IMR-90 (cell line): ENCODE data around the gene CACNG8. TPM values are rescaled to one million over a fixed set of nuclear protein-coding genes. Genes with fewer than 3 reads are reported as not detected.

Experiments used
- ATAC-seq: fragments of 200-7000 bp; cut with Tn5 transposase; 2 replicates; pipeline ENCODE4 v1.9.1; 2020; ENCODE audit warnings: low read depth, mild to moderate bottlenecking, moderate library complexity
- BruUV-seq: library from RNA; stranded (reverse); fragments of 400-500 nt; replicated peaks from 2 replicates; lab custom pipeline; 2021; lab: Mats Ljungman, UMichigan
- CTCF ChIA-PET: fragments of 300-600 bp; formaldehyde crosslinking; extraction: SDS; loops from one replicate; lab custom pipeline; 2021; ENCODE audit warnings: antibody characterized with exemption; lab: Yijun Ruan, JAX
- POLR2A ChIA-PET: fragments of 300-600 bp; sonication (Branson Sonifier 250); formaldehyde crosslinking; loops from one replicate; lab custom pipeline; 2022; ENCODE audit warnings: antibody characterized with exemption; ENCODE audit not compliant: unreplicated experiment; lab: Charles Lee
- DNase-seq: peaks from one replicate; pipeline ENCODE4 v3.0.0; 2013
- H2AFZ ChIP-seq: replicated peaks from 2 replicates; pipeline ENCODE3; 2013; ENCODE audit warnings: low read length, mild to moderate bottlenecking; ENCODE audit not compliant: poor library complexity
- H2AK5ac ChIP-seq: 2 replicates; pipeline ENCODE4 v1.6.1; 2013; ENCODE audit warnings: low read depth, low read length, inconsistent platforms
- H2AK9ac ChIP-seq: replicated peaks from 2 replicates; pipeline ENCODE3; 2013; ENCODE audit warnings: mild to moderate bottlenecking, low read depth, low read length, moderate library complexity; ENCODE audit not compliant: poor library complexity
- H2BK120ac ChIP-seq: 2 replicates; pipeline ENCODE4 v1.6.1; 2013; ENCODE audit warnings: low read depth, low read length, inconsistent platforms
- H2BK15ac ChIP-seq: 3 replicates; pipeline ENCODE4 v1.6.1; 2013; ENCODE audit warnings: low read depth, low read length, inconsistent platforms
- H2BK20ac ChIP-seq: 2 replicates; pipeline ENCODE4 v1.6.1; 2013; ENCODE audit warnings: low read depth, mild to moderate bottlenecking, inconsistent platforms, low read length, moderate library complexity
- H2BK5ac ChIP-seq: 2 replicates; pipeline ENCODE4 v1.6.1; 2013; ENCODE audit warnings: mild to moderate bottlenecking, low read depth, low read length, inconsistent platforms; ENCODE audit not compliant: poor library complexity, severe bottlenecking
- H3K14ac ChIP-seq: replicated peaks from 2 replicates; pipeline ENCODE4 v1.6.1; 2013; ENCODE audit warnings: low read depth, low read length, inconsistent platforms
- H3K18ac ChIP-seq: 2 replicates; pipeline ENCODE4 v1.6.1; 2013; ENCODE audit warnings: low read depth, low read length, control low read depth
- H3K23ac ChIP-seq: 2 replicates; pipeline ENCODE4 v1.6.1; 2013; ENCODE audit warnings: low read depth, low read length, inconsistent platforms
- H3K27ac ChIP-seq: 2 replicates; pipeline ENCODE4 v1.5.1; 2013; ENCODE audit warnings: mild to moderate bottlenecking, control low read depth, low read length; ENCODE audit not compliant: insufficient read depth
- H3K27me3 ChIP-seq: 2 replicates; pipeline ENCODE4 v1.6.1; 2013; ENCODE audit warnings: low read length; ENCODE audit not compliant: control insufficient read depth, insufficient read depth
- H3K36me3 ChIP-seq: 2 replicates; pipeline ENCODE4 v1.6.1; 2013; ENCODE audit warnings: low read length, mixed read lengths; ENCODE audit not compliant: control insufficient read depth, insufficient read depth
- H3K4ac ChIP-seq: 2 replicates; pipeline ENCODE4 v1.6.1; 2013; ENCODE audit warnings: low read depth, low read length, inconsistent platforms
- H3K4me1 ChIP-seq: 2 replicates; pipeline ENCODE4 v1.6.1; 2013; ENCODE audit warnings: low read length, mixed read lengths; ENCODE audit not compliant: control insufficient read depth, insufficient read depth
- H3K4me2 ChIP-seq: 2 replicates; pipeline ENCODE4 v1.6.1; 2013; ENCODE audit warnings: low read depth, mild to moderate bottlenecking, control low read depth, low read length, moderate library complexity
- H3K4me3 ChIP-seq: 2 replicates; pipeline ENCODE4 v1.5.1; 2013; ENCODE audit warnings: low read depth, mild to moderate bottlenecking, control low read depth, low read length, moderate library complexity; ENCODE audit not compliant: insufficient read depth
- H3K56ac ChIP-seq: 2 replicates; pipeline ENCODE4 v1.6.1; 2013; ENCODE audit warnings: low read length, inconsistent platforms; ENCODE audit not compliant: insufficient read depth; ENCODE audit errors: extremely low read depth
- H3K79me1 ChIP-seq, 2 experiments: 2 replicates each; pipeline ENCODE4 v1.6.1; 2013; ENCODE audit warnings: low read length in 2 of 2, inconsistent platforms in 1 of 2, low read depth in 1 of 2
- H3K9ac ChIP-seq: 2 replicates; pipeline ENCODE4 v1.6.1; 2013; ENCODE audit warnings: low read depth, low read length, control low read depth
- H3K9me1 ChIP-seq: 2 replicates; pipeline ENCODE4 v1.6.1; 2013; ENCODE audit warnings: low read length, inconsistent platforms; ENCODE audit not compliant: insufficient read depth
- H3K9me3 ChIP-seq: 2 replicates; pipeline ENCODE4 v1.6.1; 2013; ENCODE audit warnings: low read length; ENCODE audit not compliant: control insufficient read depth, insufficient read depth
- H4K20me1 ChIP-seq: 2 replicates; pipeline ENCODE4 v1.6.1; 2013; ENCODE audit warnings: low read length, inconsistent platforms; ENCODE audit not compliant: insufficient read depth
- H4K5ac ChIP-seq: 2 replicates; pipeline ENCODE4 v1.6.1; 2013; ENCODE audit warnings: mild to moderate bottlenecking, low read depth, low read length, control low read depth
- H4K8ac ChIP-seq, 2 experiments: 2 replicates each; pipeline ENCODE4 v1.6.1; 2013; ENCODE audit warnings: low read depth in 2 of 2, low read length in 2 of 2, control low read depth in 1 of 2, inconsistent platforms in 1 of 2
- H4K91ac ChIP-seq: 2 replicates; pipeline ENCODE4 v1.6.1; 2013; ENCODE audit warnings: low read depth, low read length, inconsistent platforms; ENCODE audit not compliant: insufficient read depth
- CEBPB ChIP-seq: IDR thresholded peaks from 2 replicates; pipeline ENCODE4 v1.6.1; 2012; ENCODE audit warnings: low read depth, low read length, improper control_type of control experiment
- MAFK ChIP-seq: IDR thresholded peaks from 2 replicates; pipeline ENCODE4 v1.6.1; 2012; ENCODE audit warnings: low read depth, low read length, improper control_type of control experiment
- POLR2A ChIP-seq: IDR thresholded peaks from 2 replicates; pipeline ENCODE4 v1.6.1; 2012; ENCODE audit warnings: mild to moderate bottlenecking, low read depth, low read length
- RCOR1 ChIP-seq: IDR thresholded peaks from 2 replicates; pipeline ENCODE4 v1.6.1; 2012; ENCODE audit warnings: mild to moderate bottlenecking, low read length, improper control_type of control experiment; ENCODE audit not compliant: insufficient replicate concordance
- RFX5 ChIP-seq: IDR thresholded peaks from 2 replicates; pipeline ENCODE4 v1.8.0; 2012; ENCODE audit warnings: low read depth, mild to moderate bottlenecking, low read length, moderate library complexity
- USF2 ChIP-seq: fragments of 150-350 bp; IDR thresholded peaks from 2 replicates; pipeline ENCODE4 v1.6.1; 2017; ENCODE audit warnings: mild to moderate bottlenecking, antibody characterized with exemption, low read length, low read depth
- WGBS, 2 experiments: methylation state at CpG; one replicate each; pipeline versions ENCODE4 v1.1.5 to v1.1.7; 2013; ENCODE audit warnings: missing lambda C conversion rate in 2 of 2; ENCODE audit not compliant: insufficient read length in 1 of 2; ENCODE audit errors: extremely low coverage in 2 of 2; 5-methylcytosine and 5-hydroxymethylcytosine counted together
- dilution Hi-C: fragments of 300-500 bp; cut with HindIII; formaldehyde crosslinking; loops from one replicate; pipeline ENCODE4 v1.14.3; 2018; ENCODE audit warnings: low sequenced_read_pairs; ENCODE audit not compliant: unreplicated experiment
- in situ Hi-C: fragments of 300-500 bp; cut with MboI; formaldehyde crosslinking; loops from 3 replicates; pipeline ENCODE4 v1.14.3; 2019; ENCODE audit warnings: low sequenced_read_pairs, inconsistent platforms, mixed read lengths
- intact Hi-C: fragments of 100-400 bp; cut with micrococcal nuclease; formaldehyde crosslinking; loops from 2 replicates; pipeline ENCODE4 v1.10.0; 2022
- polyA plus RNA-seq, 3 experiments: library from polyadenylated mRNA; depleted of rRNA; stranded (reverse); fragments of >200 nt; gene quantifications; 2 replicates each; pipeline ENCODE4 v1.2.3, GENCODE V29; 2012; ENCODE audit warnings: low replicate concordance in 1 of 3
- total RNA-seq: library from RNA; depleted of rRNA; stranded (reverse); fragments of >200 nt; gene quantifications from 2 replicates; pipeline ENCODE4 v1.2.3, GENCODE V29; 2012
- TF ChIP-seq, protein P1 (sequence below): conservative IDR thresholded peaks from 2 replicates; pipeline ENCODE4 v1.5.1; 2012; ENCODE audit warnings: mild to moderate bottlenecking, low read depth, low read length, improper control_type of control experiment

CACNG8 gene
- total and polyA plus RNA-seq, 2 of the 4 experiments (the other 2 are of a cell fraction) = 0.15 TPM; not detected in 1

GRCh38 chr19:53998223-53998622 is 35.5 kb downstream of the CACNG8 start:
- peaks cover 21% of the 10 kb centered on the region for H3K27me3 ChIP-seq
- H3K4me1 ChIP-seq = no peaks in the 10 kb centered on the region
- CTCF ChIA-PET = no interaction called here

More at GRCh38 chr19:53998223-53998622, 35.5 kb downstream of the CACNG8 start:
- Histone ChIP-seq H2BK120ac (no peak overlapping the region), H3K27ac (no peak overlapping the region), H3K14ac (no peak overlapping the region), H2BK20ac (no peak overlapping the region), H4K5ac (no peak overlapping the region), H3K79me1 (no peaks in the 10 kb centered on the region), H3K4ac (no peak overlapping the region), H4K8ac (no peak overlapping the region), H3K36me3 (no peaks in the 10 kb centered on the region), H4K91ac (no peak overlapping the region), H3K9me3 (no peaks in the 10 kb centered on the region; the same call in 1 of the 2 replicates), H2AK5ac (no peak overlapping the region), H3K9me1 (no peaks in the 10 kb centered on the region), H3K18ac (no peak overlapping the region), H3K4me2 (no peak overlapping the region), H4K20me1 (no peaks in the 10 kb centered on the region), H3K23ac (no peak overlapping the region), H2AK9ac (no peak overlapping the region), H3K4me3 (no peak overlapping the region), H2BK5ac (no peak overlapping the region), H2BK15ac (no peak overlapping the region), H2AFZ (no peak overlapping the region), H3K9ac (no peak overlapping the region), H3K56ac (no peak overlapping the region)
- in situ Hi-C loops (no loop called here), intact Hi-C loops (no loop called here), dilution Hi-C loops (no loop called here)
- ATAC-seq (no peak), DNase-seq (no peak)
- BruUV-seq = no TSS peak
- POLR2A ChIA-PET = no interaction called here
- no CpG with 5 or more reads among the region's 7 CpGs for WGBS, 2 experiments
- TF ChIP-seq POLR2A (no peak), MAFK (no peak), CEBPB (no peak), USF2 (no peak), RFX5 (no peak), RCOR1 (no peak)
- TF ChIP-seq, protein P1, sequence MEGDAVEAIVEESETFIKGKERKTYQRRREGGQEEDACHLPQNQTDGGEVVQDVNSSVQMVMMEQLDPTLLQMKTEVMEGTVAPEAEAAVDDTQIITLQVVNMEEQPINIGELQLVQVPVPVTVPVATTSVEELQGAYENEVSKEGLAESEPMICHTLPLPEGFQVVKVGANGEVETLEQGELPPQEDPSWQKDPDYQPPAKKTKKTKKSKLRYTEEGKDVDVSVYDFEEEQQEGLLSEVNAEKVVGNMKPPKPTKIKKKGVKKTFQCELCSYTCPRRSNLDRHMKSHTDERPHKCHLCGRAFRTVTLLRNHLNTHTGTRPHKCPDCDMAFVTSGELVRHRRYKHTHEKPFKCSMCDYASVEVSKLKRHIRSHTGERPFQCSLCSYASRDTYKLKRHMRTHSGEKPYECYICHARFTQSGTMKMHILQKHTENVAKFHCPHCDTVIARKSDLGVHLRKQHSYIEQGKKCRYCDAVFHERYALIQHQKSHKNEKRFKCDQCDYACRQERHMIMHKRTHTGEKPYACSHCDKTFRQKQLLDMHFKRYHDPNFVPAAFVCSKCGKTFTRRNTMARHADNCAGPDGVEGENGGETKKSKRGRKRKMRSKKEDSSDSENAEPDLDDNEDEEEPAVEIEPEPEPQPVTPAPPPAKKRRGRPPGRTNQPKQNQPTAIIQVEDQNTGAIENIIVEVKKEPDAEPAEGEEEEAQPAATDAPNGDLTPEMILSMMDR = no peak
